ACHN (cell line): ENCODE measurements around the gene ZNF829.

ENCODE experiments used
- DNase-seq: peaks from one replicate; pipeline ENCODE4 v3.0.0-alpha.2; 2015
- in situ Hi-C: cut with HindIII; loops from 2 replicates; pipeline ENCODE4 v1.10.0; 2017; ENCODE audit warnings: low sequenced_read_pairs, low pct_ligation_motif_present, low pct_unique_long_range_greater_than_20kb

The ZNF829 gene

DNA sequence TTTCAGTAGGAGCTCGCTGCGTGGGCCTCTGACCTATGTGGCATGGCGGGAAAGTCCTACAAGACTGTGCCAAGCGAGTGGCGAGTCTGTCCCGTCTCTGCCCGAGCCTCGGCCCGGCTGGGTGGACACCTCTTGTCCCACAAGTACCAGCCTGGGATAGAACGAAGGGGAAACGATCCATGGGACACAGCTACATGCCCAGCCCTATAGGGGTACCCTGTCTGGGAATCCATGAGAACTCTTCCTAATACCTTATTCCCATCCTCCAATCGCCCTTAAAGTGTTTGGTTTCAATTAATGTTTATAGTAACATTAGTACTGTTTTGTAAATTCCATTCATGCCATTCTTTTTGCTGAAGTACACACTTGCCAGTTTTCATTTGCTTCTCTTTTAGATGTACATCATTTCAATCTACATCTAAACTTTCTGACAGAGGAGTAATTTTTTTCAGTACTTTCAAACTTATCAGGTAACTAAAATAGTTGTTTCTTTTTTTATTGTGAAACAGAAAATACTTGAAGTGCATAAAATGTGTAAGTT, 77.2 kb downstream of the ZNF829 start:
- no peak for DNase-seq
- in situ Hi-C loops, result no loop called here
